Neural cell (in vitro differentiated cells): ENCODE data around the gene SIRT3. TPM values are rescaled to one million over a fixed set of nuclear protein-coding genes. Genes with fewer than 3 reads are reported as not detected.

ENCODE experiments used
- H2AFZ ChIP-seq: fragments of 200-600, 300-800 bp; sonication (generic), shearing (Covaris generic); 2 replicates; pipeline ENCODE4 v1.6.0; 2014; ENCODE audit warnings: low read depth, mild to moderate bottlenecking, antibody characterized with exemption, low read length, moderate library complexity
- H3F3A ChIP-seq: fragments of 200-600 bp; shearing (Covaris generic); 2 replicates; pipeline ENCODE4 v1.6.1; 2016; ENCODE audit warnings: mild to moderate bottlenecking, moderate library complexity, mixed read lengths, antibody characterized with exemption, low read length; ENCODE audit not compliant: insufficient read depth, poor library complexity, severe bottlenecking
- H3K27ac ChIP-seq: fragments of 200-600, 300-800 bp; sonication (generic), shearing (Covaris generic); 2 replicates; pipeline ENCODE4 v1.5.1; 2014; ENCODE audit warnings: mild to moderate bottlenecking, low read length, moderate library complexity
- H3K27me3 ChIP-seq: fragments of 300-800, 200-600 bp; sonication (generic), shearing (Covaris generic); 2 replicates; pipeline ENCODE4 v1.6.0; 2014; ENCODE audit warnings: mild to moderate bottlenecking, low read depth, low read length, moderate library complexity; ENCODE audit not compliant: insufficient read depth
- H3K36me3 ChIP-seq: fragments of 300-800, 200-600 bp; sonication (generic), shearing (Covaris generic); 2 replicates; pipeline ENCODE4 v1.5.1; 2014; ENCODE audit warnings: mild to moderate bottlenecking, antibody characterized with exemption, low read length, moderate library complexity; ENCODE audit not compliant: insufficient read depth
- H3K4me2 ChIP-seq: fragments of 300-800, 200-600 bp; sonication (generic), shearing (Covaris generic); 2 replicates; pipeline ENCODE4 v1.6.0; 2014; ENCODE audit warnings: mild to moderate bottlenecking, low read length
- H3K4me3 ChIP-seq: fragments of 300-800, 200-600 bp; sonication (generic), shearing (Covaris generic); 2 replicates; pipeline ENCODE4 v1.5.1; 2014; ENCODE audit warnings: mild to moderate bottlenecking, low read length, moderate library complexity
- H3K79me2 ChIP-seq: fragments of 200-600 bp; shearing (Covaris generic); replicated peaks from 2 replicates; pipeline ENCODE4 v1.6.0; 2014; ENCODE audit warnings: mild to moderate bottlenecking, low read length, moderate library complexity; ENCODE audit not compliant: insufficient read depth
- H3K9ac ChIP-seq: fragments of 300-800, 200-600 bp; sonication (generic), shearing (Covaris generic); 2 replicates; pipeline ENCODE4 v1.6.1; 2016; ENCODE audit warnings: mild to moderate bottlenecking, low read length, mixed read lengths
- H3K9me2 ChIP-seq: fragments of 200-600 bp; shearing (Covaris generic); 2 replicates; pipeline ENCODE4 v1.6.1; 2016; ENCODE audit warnings: mild to moderate bottlenecking, low read length, mixed read lengths; ENCODE audit not compliant: insufficient read depth
- H3K9me3 ChIP-seq: fragments of 200-600, 300-800 bp; sonication (generic), shearing (Covaris generic); 2 replicates; pipeline ENCODE4 v1.6.1; 2016; ENCODE audit warnings: mild to moderate bottlenecking, mixed run types, low read length, moderate library complexity, mixed read lengths
- H4K20me1 ChIP-seq: fragments of 200-600 bp; shearing (Covaris generic); 2 replicates; pipeline ENCODE4 v1.6.1; 2016; ENCODE audit warnings: mild to moderate bottlenecking, mixed run types; ENCODE audit not compliant: insufficient read depth
- CTCF ChIP-seq: fragments of 450-650 bp; IDR thresholded peaks from 2 replicates; pipeline ENCODE4 v1.5.1; 2014; ENCODE audit warnings: antibody characterized with exemption, mild to moderate bottlenecking, moderate library complexity; ENCODE audit not compliant: poor library complexity, severe bottlenecking
- EP300 ChIP-seq: fragments of 450-650 bp; conservative IDR thresholded peaks from 2 replicates; pipeline ENCODE4 v1.6.1; 2014; ENCODE audit warnings: antibody characterized with exemption, mild to moderate bottlenecking, moderate library complexity; ENCODE audit not compliant: poor library complexity, severe bottlenecking
- EZH2 ChIP-seq: fragments of 200-600, 300-800 bp; shearing (Covaris generic), sonication (generic); IDR thresholded peaks from 2 replicates; pipeline ENCODE4 v1.6.1; 2014; ENCODE audit warnings: antibody characterized with exemption, low read length, borderline replicate concordance, mild to moderate bottlenecking; ENCODE audit not compliant: insufficient read depth, poor library complexity, severe bottlenecking
- MXI1 ChIP-seq: fragments of 450-650 bp; conservative IDR thresholded peaks from 2 replicates; pipeline ENCODE4 v1.6.1; 2014; ENCODE audit warnings: antibody characterized with exemption, mild to moderate bottlenecking; ENCODE audit not compliant: poor library complexity, severe bottlenecking
- POLR2AphosphoS5 ChIP-seq: IDR thresholded peaks from 2 replicates; pipeline ENCODE4 v1.6.1; 2012
- RAD21 ChIP-seq: fragments of 450-650 bp; conservative IDR thresholded peaks from 2 replicates; pipeline ENCODE4 v1.6.1; 2014; ENCODE audit warnings: antibody characterized with exemption, mild to moderate bottlenecking, moderate library complexity
- REST ChIP-seq: IDR thresholded peaks from 2 replicates; pipeline ENCODE4 v1.6.1; 2012; ENCODE audit warnings: borderline replicate concordance
- SMC3 ChIP-seq: fragments of 450-650 bp; conservative IDR thresholded peaks from 2 replicates; pipeline ENCODE4 v1.6.1; 2014; ENCODE audit warnings: antibody characterized with exemption, mild to moderate bottlenecking, moderate library complexity; ENCODE audit not compliant: poor library complexity
- TAF1 ChIP-seq: IDR thresholded peaks from 2 replicates; pipeline ENCODE4 v1.6.1; 2012; ENCODE audit warnings: low read depth
- polyA plus RNA-seq: library from polyadenylated mRNA; depleted of rRNA; stranded (reverse); fragments of >200 nt; gene quantifications from 2 replicates; pipeline ENCODE4 v1.2.3, GENCODE V29; 2014

SIRT3 gene
- polyA plus RNA-seq, 1 donor from 2014 or later: 32.9 TPM

DNA sequence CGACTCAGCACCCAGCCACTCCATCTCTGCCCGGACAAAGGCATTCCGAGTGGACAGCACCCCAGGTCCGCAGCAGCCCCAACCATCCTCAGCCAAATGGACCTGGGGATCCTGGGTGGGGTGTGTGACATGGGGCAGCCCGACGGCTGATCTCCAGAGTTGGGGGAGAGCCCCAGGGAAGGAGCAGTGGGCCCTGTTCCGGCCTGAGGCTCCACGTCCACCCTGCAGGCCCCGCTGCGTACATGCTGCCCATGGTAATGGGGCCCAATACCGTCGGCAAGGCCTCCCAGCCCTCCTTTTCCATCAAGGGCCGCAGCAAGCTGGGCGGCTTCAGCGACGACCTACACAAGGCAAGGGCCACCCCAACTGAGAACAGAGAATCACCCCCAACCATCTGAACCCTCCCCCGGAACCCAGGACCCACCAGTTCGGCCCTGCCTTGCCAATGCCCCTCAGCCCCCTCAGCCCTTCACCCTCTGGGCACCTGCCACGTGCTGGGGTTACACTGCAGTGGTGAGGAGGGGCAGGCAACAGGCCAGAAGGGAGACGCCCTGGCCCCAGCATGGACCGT lies 37.8 kb downstream of the SIRT3 start:
- Histone ChIP-seq H3K9me3 (no peaks in the 10 kb centered on the region), H3K9ac (no peak overlapping the region), H3K9me2 (no peaks in the 10 kb centered on the region), H3K4me3 (no peak overlapping the region), H4K20me1 (no peaks in the 10 kb centered on the region), H3K4me2 (no peak overlapping the region), H3K27ac (no peak overlapping the region), H3K27me3 (no peaks in the 10 kb centered on the region), H3K79me2 (no peaks in the 10 kb centered on the region), H3K36me3 (no peaks in the 10 kb centered on the region), H2AFZ (no peak overlapping the region), H3F3A (no peaks in the 10 kb centered on the region)
- TF ChIP-seq REST: no peak
- TF ChIP-seq EP300: no peak
- TF ChIP-seq CTCF: no peak
- no peak for TF ChIP-seq RAD21
- TF ChIP-seq POLR2AphosphoS5: no peak

DNA sequence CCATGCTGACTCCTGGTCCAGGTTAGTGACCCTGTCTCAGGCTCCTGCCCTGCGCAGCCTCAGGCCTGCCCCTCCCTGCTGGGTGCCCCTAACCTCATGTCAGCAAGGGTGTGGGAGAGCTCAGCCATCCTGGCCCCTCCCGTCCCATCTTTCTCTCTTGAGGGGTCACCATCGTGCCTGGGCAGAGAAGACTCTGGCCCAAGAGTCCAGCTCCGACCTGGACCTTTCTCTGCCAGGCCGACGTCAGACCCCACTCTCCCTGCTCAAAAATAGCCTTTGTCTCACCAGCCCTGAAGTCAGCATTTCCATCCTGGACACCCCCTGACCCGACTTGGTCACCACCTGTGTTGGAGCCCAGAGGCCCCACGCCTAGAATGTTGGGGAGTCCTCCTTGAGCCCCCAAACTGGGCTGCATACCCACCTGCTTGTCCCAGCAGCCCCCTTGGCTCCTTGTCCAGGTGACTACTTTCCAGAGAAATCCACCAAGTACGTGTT lies 38.4 kb downstream of the SIRT3 start:
- Histone ChIP-seq H3F3A (no peaks in the 10 kb centered on the region), H3K9me3 (no peaks in the 10 kb centered on the region), H3K79me2 (no peaks in the 10 kb centered on the region), H3K9ac (no peak overlapping the region), H3K4me3 (no peak overlapping the region), H2AFZ (no peak overlapping the region), H4K20me1 (no peaks in the 10 kb centered on the region), H3K9me2 (no peaks in the 10 kb centered on the region), H3K27me3 (no peaks in the 10 kb centered on the region), H3K27ac (no peak overlapping the region), H3K4me2 (no peak overlapping the region), H3K36me3 (no peaks in the 10 kb centered on the region)
- TF ChIP-seq EP300: no peak
- TF ChIP-seq MXI1: no peak
- no peak for TF ChIP-seq TAF1
- no peak for TF ChIP-seq POLR2AphosphoS5
- TF ChIP-seq EZH2: no peak
- no peak for TF ChIP-seq SMC3
- no peak for TF ChIP-seq REST
- no peak for TF ChIP-seq CTCF
- no peak for TF ChIP-seq RAD21
